GM21825 (cell line): ENCODE measurements around the gene BEND5.
A peak's percentile ranks its signal among the peaks of the same experiment; 100 is the strongest.

ENCODE experiments used
- ATAC-seq: cut with Tn5 transposase; IDR thresholded peaks from one replicate; pipeline ENCODE4 v1.9.1; 2021; ENCODE audit warnings: mild to moderate bottlenecking, moderate library complexity; ENCODE audit not compliant: unreplicated experiment

Gene BEND5

DNA sequence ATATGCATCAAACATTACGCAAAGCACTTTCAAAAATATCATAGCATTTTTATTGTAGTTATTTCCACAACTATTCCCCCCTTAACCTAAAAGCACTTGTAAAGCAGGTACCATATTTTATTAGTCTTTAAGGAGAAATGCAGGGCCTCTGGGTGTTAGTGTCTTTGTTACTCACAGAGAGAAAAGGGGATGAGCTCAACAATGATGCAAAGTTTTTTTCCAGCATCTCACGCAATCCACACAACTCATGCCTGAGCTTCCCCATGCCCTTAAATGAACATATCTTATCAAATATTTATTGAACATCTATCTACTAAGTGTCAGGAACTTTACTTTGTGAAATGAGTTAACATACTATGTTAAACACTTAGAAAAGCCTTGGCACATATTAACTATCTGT, 50.6 kb downstream of the BEND5 start:
- ATAC-seq, result no peak

DNA sequence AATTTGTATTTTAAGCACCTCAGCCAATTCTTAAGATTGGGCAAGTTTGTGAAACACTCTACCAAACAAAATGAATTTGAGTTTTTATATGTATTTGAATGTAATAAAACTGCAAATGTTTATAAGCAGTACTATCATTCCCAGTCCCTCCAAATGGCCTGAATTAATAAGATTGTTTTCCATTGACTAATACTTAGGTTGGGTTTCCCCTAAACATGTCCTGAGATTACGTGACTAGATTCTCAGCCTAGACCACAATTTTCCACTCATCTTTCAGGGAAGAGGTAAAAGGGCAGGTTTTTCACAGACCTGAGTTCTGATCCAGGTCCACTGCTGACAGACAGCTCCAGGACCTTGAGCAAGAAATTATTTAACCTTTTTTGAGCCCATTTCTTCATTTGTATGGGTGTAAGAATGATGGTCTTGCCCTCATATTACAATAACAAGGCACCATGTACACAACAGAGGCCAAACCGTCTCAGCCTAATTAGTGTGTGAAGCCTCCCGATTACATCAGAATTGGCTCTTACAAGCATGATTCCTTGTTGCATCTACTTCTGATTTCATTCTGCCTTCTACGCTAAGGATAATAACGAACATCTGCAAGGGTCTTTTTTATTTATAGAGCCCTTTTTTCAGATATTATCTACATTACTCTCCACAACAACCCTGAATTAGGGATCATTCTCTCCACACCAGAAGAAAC, 51.2 kb downstream of the BEND5 start:
- ATAC-seq, result no peak

- no peak for ATAC-seq
Observed at GRCh38 chr1:48720929-48721328, 55.8 kb downstream of the BEND5 start.

- no peak for ATAC-seq
Observed at GRCh38 chr1:48718705-48719104, 58.0 kb downstream of the BEND5 start.

DNA sequence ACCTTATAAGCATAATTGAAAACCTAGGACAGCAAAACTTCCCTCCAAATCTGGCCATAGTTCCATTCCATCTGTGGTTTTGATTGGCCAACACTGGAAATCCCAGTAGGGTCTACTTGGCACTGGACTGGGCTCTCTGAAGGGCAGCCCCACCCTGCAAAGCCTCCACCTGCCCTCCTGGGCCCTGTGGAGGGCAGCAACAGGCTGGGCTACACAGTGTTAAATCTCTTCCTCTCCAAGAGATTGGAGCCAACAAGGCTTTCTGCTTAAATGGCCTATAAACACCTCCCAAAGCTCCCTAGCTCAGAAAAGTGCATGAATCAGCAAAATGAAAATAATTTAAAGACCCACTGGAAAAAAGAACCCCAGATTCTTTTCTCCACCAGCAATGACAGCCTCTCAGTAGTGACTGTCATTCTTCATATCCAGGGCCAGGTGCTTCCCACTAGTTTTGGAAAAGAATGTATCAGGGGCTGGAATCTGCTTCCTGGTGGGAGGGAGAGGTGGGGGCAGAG, 58.5 kb downstream of the BEND5 start:
- no peak for ATAC-seq

DNA sequence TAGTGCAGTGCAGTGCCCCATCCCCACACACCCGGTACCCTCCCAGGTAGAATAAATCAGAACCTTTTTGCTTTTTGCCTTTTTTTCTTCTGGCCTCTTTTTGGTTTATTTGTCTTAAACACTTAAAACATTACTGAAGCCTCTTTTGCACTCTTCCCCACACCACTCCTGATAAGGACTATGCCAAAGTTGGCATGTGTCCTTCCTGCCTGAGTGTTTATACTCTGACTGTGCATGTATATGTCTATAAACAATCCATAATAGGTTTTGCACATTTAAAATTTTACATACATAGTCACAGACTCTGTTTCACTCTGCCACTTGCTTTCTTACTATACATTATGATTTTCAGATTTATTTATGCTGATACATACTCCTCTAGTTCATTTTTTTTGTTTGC, 59.6 kb downstream of the BEND5 start:
- no peak for ATAC-seq

- ATAC-seq, result no peak
Observed at GRCh38 chr1:48715921-48716320, 60.8 kb downstream of the BEND5 start.

- no peak for ATAC-seq
Observed at GRCh38 chr1:48710915-48711314, 65.8 kb downstream of the BEND5 start.

- no peak for ATAC-seq
Observed at GRCh38 chr1:48710318-48710717, 66.4 kb downstream of the BEND5 start.

DNA sequence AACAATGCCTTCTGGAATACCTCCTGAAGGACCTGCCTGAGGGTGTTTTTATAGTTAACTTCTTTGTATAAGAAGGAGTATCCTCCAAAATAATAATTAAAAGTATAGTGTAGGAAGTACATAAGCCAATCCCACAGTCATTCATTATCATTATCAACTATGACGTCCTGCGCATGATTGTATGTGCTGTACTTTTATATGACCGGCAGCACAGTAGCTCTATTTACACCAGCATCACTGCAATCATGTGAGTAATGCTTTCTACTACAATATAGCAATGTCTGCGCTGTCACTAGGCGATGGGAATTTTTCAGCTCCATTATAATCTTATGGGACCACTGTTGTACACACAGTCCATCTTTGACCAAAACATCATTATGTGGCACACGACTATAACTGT, 72.0 kb downstream of the BEND5 start:
- no peak for ATAC-seq

GRCh38 chr1:48701445-48701844, 75.2 kb downstream of the BEND5 start:
- no peak for ATAC-seq

- ATAC-seq, result no peak
Observed at GRCh38 chr1:48697066-48697707, 79.5 kb downstream of the BEND5 start.

DNA sequence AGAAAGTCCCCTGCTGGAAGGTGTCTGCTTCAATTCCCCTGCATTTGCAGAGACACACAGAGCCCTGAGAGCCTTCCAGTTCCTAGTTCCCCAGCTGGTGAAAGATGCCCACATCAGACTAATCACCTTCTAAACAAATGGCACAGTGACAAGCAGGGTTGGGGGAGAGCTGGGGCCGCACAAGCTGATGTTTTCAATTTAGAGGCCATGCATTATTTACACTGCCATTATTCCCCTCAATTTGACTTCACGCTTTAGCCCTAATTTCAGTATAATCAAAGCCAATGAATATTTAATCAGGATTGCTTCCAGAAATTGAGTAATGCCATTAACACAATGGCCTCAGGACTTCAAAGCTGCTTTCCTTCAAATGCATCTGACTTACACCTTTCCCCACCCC, 81.5 kb downstream of the BEND5 start:
- ATAC-seq, result no peak

- ATAC-seq, result no peak
Observed at GRCh38 chr1:48693674-48694320, 82.9 kb downstream of the BEND5 start.

DNA sequence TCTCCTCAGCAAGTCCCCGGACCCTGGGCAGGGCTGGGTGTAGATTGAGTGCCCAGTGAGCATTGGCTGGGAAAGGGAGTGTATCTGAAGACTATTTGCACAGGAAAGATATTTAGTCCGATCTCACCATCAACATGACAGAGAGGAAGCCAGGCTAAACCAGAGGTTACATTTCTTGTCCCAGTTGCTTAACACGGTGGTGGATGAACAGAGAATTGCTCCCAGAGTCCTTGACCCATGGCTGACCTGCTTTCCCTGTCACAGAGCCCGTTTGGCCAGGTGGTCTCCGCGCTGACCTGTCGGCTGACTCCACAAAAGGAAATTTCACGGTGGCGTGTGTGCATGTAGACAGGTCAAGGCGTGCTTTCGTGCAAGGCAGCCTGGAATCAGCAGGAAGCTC, 83.5 kb downstream of the BEND5 start:
- ATAC-seq, result no peak

DNA sequence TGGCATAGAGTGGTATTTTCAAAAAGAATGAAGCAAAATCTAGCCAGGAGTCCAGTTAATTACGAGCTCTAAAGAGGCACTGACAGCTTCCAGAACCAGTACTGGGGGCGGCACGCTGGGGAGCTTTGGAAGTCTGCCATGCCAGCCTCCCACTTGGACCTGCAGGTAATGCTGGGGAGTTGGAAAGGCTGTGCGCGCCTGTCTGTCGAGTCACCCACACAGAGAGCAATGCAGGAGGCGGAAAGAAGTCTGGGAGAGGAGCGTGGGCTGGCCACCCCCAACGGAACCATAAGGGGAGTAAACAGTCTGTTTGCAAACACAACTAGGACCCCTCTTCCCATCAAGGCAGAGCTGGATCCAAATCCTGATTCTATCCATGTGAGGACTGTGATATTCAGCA, 84.5 kb downstream of the BEND5 start:
- no peak for ATAC-seq

DNA sequence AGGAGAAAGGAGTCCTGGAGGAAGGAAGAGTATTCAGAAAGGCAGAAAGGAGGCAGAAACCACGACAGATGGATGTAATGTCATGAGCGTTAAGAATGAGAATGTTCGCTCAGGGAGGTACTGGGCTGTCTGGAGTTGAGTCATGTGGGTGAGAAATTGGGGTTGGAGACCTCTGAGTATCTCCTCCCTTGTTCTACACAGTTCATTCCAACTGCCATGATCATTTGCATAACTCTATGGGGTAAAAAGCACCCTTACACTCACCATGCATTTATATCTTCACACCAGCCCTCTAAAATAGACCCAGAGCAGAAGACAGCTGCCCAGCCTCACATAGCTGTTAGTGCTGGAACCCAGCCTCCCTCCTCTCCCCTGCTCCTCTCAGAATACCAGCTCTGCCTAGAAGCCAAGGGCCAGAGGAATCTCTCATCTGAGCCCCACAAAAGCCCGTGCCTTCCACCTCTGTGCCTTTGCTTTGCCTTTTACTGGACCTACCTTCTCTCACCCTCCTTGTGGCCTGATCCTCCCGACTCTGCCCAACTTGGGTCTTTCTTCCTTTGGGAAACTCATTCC, 85.2 kb downstream of the BEND5 start:
- ATAC-seq, result no peak

- ATAC-seq, result peak; percentile 57
Observed at GRCh38 chr1:48688102-48688760, 88.5 kb downstream of the BEND5 start.

DNA sequence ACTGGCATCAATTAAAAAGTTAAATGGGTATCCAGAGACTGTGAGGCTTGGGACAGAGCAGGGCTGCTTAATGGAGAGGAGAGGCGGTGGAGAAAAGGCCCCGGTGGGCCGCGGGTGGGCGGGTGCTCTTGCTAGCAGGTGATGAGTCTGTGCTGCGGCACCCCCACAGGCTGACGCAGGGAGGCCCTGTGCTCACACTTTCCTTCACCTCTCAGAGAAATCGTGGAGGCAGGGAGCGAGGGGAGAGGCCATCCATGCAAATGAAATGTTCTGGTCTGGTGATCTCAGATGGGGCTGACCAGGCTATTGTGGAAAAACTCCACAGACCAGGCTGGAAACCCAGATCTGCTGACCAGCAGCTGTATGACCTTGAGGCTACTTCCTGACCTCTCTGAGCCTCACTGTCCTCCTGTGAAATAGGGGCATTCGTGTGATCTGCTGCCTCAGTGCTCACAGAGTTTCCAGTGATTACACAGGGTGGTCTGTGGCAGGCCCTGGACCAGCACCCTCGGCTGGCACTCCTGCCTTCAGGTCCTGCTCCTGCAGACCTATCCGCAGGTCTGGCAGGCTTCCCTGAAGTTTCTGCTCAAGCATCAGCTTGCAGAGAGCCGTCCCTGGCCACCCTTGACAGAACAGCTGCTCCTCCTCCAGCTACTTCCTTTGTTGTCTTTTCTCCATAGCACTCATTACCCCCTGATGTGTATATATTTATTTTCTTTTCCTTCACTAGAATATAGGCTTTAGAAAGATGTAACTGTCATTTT, 89.2 kb downstream of the BEND5 start:
- ATAC-seq, result no peak

- ATAC-seq, result no peak
Observed at GRCh38 chr1:48686159-48686558, 90.5 kb downstream of the BEND5 start.
